Lung microvascular endothelial cell (primary cell): Measurements from ENCODE around the gene MVB12B. TPM values are rescaled to one million over a fixed set of nuclear protein-coding genes. Genes with fewer than 3 reads are reported as not detected.

Experiments
- DNase-seq, 2 donors: peaks; one replicate each; pipeline versions ENCODE4 v3.0.0 to v3.0.0-alpha.2; 2010; ENCODE audit warnings: low read depth in 2 of 2
- total RNA-seq: library from RNA; depleted of rRNA; stranded (reverse); fragments of >200 nt; gene quantifications from 2 replicates; pipeline ENCODE4 v1.2.1, GENCODE V29; 2014

MVB12B gene
- total RNA-seq, 1 donor from 2014 or later: 16.9 TPM

DNA sequence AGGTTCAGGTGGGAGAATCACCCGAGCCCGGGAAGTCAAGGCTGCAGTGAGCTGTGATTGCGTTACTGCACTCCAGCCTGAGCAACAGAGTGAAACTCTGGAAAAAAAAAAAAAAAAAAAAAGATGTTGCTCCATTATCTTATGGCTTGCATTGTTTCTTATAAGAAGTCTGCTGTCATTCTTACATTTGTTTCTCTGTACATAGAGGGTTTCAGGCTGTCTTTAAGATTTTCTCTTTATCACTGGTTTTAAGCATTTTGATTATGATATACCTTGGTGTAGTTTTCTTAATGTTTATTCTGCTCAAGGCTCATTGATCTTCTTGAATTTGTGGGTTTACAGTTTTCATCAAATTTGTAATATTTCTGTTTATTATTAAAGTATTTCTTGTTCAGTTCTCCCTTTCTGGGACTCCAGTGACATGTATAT is 35.2 kb downstream of the MVB12B start:
- no peak for DNase-seq

DNA sequence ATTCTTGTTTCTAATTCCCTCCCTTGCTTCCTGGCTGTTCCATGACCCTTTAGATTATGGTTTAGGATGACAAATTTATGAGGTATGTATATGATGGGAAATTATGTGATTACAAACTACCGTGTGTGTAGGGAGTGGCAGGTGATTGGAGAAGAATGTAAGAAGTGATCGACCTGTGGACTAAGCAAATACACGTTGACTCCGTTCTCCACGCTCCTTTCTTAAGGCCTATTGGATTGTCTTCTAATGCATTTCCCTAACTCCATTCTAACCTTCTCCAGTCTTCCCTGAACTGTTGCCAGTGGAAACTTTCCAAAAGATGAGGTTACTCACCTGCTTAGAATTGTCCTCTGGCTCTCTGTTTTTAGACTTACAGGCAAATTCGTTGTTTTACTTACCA is 36.6 kb downstream of the MVB12B start:
- DNase-seq: no peak

DNA sequence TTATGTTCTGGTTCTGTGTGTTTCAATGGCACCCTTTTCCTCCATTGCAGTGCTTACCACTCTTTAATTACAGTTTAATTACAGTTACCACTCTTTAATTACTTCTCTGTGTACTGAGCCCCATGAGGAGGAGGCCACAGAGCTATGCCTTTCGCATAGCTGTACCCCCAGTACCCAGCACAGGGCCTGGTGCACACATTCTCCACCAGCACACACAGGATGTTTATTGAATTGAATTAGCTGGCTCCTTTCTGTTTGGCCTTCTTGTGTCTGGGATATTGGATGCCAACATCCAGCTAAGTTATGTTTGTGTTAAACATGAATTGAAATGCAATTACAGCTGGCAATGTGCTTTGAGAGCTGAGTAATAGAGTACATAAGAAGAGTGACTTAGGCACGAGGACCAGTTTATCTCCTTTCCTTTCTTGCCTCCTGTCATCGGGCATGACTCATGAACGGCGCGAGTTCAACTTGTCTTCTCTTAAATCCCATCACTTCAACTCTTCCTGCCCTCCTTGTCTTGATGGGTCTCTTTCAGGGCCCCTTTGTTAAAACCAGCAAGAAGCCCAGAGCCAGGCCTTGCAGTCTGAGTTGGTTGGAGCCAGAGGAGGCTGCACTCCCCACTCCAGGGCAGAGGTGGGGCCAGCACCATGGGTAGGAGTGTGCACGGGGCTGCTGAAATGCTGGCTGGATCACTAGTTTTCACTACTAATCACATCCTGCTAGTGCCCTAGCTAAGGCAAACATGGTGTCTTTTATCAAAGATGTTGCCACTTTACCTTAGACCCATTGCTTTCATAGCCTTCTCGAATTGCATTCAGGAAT is 37.4 kb downstream of the MVB12B start:
- peak in 1 of 2 donors; percentile 46 for DNase-seq

DNA sequence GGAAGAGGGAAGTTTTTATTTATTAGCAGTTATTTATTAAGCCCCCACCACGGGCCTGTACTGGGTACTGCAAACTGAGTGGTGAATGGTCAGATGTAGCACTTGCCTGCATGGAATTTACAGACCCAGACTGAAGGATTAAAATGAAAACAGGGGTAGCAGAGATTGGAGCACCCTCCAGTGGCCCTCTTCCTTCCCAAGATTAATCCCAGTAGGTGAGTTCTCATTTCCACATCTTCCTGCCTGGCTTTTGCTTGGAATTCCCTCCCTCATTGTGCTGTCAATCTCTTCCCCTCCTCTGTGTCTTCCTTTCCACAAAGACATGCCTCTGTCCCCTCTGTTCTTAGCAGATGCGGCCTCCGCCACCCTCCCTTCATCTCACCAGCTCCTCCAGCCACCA is 39.2 kb downstream of the MVB12B start:
- no peak for DNase-seq

DNA sequence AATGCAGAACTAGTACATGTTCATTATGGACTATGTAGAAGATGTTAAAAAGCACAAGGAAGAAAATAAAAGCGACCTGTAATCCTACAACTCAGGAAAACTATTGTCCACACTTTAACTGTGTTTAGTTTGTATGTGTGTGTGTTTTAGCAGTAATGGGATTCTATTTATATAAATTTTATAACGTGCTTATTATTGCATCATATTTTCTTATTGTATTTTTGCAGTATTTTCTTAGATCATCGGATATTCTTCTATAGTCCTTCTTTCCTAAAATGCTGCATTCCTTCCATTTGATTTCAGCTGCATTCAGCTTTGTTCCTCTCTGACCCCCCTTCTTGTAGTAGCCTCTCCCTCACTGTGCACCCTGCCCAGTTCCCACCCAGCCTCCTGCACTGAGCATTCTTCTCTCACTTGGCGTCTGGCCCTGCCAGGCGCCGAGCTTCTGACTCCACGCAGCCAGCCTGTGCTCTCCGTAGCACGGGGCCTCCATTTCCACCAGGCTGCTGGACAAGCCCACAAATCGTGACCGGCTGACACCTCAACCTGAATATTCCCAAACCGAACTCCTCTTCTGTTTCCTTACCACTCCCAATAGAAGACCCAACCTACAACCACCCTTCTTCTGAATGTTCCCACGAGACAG is 39.9 kb downstream of the MVB12B start:
- peak in 1 of 2 donors; percentile 47 for DNase-seq

DNA sequence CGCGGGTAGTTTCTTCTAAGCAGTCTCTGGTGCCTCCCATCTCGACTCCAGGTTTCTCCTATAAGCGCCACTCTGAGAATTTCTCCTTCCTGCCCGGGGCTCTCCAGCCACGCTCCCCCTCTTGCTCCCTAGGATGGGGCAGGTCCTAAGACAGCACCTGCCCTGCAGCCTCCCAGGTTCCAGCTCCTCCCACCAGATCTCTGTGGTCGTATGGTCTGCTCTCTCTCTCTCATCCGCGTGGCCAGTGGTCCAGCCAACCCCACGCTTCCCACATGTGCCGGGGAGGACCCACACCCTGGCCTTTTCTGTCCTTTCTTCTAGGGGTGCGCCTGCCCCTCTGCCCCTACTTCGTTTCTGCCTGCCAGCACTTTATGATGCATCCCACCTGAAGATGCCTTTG is 40.5 kb downstream of the MVB12B start:
- DNase-seq: no peak

DNA sequence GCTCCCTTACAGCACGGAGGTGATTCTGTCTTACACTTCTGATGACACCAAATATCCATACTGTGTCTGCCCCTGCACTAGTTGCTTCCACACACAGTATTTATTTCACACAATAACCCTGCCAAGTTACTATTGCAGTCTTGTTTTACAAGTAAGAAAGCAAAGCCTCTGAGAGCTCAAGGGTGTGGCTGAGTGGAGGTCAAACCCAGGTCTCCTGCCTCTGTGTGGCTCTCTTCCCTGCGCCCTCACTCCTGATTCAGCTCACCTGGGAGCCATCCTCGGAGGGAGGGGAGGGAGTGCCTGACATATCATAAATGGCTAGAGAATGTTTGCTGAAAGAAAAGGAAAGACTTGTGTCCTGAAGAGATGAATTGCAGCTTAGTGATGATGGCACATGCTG is 41.0 kb downstream of the MVB12B start:
- no peak for DNase-seq

DNA sequence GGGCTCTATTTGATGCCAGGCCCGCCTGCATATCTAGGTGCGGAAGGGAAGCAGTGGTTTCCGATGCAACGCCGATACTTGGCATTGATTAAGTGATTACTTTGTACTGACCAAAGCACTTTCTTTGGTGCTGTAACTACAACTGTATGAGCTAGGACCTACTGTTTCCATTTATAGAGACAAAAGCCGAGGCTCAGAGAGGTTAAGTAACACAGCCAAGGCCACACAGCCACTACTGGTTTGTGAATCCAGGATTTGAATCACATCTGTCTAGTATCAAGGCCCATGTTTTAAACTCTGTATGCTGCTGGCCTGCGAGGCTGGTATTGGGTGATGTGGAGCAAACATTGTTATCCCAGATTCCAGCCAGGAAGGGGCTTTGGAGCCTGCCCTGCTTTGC is 41.4 kb downstream of the MVB12B start:
- no peak for DNase-seq

DNA sequence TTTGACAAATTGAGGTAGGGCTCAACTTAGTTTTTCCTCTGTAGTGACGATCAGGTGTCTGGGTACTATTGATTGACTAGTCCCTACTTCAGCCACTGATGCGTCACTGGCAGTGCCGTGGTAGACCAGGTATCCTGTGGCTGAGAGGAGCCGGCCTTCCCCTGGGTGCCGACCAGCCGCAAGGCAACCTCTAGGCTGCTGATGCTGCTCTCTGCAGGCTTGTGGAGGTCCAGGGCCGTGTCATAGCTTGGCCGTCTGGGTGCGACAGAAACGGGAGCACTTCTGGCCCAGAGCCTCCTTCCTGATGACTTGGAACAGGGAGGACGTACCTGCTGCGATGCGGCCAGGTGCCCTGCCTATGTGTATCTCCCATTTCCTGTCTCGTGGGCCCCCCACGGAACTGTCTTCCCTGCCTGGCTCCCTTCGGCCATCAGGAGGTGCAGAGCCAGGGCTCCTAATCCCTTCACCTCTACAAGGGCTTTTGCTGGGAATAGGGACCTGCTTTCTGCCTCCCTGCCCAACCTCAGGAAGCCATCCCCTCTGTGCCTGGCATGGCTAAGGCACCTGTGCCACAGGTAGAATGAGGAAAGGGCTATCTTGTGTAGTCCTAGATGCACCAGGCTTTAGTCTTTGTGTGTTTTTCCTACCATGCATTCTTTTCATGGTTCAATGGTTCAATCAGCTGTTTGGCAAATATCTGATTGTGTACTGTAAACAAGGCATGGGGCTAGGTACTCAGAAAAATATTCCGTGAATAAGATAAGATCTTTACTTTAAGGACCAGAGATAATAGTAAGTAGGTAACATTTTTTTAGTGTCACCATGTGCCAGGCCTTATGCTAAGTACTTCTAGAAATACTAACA is 44.6 kb downstream of the MVB12B start:
- DNase-seq: no peak

DNA sequence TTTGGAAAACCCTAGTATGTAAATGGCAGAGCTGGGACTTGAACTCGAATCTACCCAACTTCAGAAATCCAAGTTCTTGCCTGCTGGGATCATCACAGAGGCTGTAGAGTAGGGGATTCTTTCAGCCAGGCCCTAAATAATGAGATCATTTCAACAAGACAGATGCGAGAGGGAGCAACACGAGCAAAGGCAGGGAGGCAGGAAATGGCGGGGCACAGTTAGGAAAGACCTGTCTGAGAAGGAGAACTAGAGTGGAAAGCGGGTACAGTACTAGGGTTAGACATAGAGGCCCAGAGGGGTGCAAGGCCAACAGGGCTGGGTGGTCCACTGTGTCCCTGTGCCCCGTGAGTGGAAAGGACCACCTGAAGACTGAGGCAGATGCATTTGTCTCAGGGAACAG is 46.1 kb downstream of the MVB12B start:
- peak in 1 of 2 donors; percentile 31 for DNase-seq

DNA sequence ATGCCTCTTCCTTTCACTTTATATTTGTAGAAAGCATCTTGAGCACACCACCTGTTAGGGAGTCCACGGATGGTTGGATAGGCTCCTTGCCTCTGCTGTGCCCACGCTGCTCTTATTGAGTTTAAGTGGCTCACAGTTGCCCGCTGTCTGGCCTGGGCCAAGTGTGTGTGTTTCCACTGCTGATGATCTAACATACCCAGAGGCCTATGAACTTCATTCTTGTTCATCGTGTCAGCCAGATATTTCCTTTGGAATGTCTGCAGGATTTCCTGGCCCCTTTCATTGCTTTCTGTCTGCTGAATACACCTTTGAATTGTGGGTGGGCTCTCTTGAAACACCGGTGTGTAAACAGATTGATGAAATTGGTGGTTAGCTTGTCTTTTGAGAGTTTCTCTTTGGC is 46.6 kb downstream of the MVB12B start:
- DNase-seq: peak; percentile 63 to 75

DNA sequence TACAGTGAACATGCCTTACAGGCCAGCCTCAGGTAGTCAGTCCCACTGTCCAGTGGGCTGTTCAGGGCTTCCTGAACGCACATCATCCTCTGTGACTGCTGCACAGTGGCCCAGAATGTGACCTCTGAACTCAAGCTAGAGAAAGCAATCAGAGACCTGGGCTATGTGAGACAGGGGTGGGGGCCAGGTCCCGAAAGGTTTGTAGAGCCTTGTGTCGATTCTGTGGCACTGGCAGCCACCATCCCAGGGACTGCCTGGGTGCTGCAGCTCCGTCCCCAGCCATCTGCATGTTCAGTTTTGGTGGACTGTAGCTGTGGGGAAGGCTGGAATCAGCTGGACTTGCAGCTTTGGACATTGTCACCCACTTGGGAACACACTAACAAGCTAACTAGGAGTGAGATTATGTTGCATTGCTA is 47.7 kb downstream of the MVB12B start:
- no peak for DNase-seq

DNA sequence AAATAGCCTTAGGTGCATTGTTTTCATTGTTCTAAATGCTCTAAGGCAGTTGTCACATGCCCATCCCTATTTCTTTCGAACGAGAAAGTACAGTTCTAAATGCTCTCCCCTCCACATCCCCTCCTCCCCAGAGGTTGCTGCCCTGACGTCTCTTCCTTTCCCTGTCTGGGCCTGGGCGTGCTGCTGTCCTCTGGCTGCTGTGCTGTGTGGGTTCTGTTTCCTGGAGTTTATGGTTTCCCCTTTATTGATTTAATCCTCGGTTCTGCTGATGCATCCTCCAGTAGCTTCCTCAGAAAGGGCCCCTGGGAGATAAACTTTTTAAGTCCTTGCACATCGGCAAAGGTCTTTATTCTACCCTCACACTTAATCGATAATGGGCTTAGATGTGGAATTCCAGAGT is 48.8 kb downstream of the MVB12B start:
- DNase-seq: peak; percentile 58 to 73

DNA sequence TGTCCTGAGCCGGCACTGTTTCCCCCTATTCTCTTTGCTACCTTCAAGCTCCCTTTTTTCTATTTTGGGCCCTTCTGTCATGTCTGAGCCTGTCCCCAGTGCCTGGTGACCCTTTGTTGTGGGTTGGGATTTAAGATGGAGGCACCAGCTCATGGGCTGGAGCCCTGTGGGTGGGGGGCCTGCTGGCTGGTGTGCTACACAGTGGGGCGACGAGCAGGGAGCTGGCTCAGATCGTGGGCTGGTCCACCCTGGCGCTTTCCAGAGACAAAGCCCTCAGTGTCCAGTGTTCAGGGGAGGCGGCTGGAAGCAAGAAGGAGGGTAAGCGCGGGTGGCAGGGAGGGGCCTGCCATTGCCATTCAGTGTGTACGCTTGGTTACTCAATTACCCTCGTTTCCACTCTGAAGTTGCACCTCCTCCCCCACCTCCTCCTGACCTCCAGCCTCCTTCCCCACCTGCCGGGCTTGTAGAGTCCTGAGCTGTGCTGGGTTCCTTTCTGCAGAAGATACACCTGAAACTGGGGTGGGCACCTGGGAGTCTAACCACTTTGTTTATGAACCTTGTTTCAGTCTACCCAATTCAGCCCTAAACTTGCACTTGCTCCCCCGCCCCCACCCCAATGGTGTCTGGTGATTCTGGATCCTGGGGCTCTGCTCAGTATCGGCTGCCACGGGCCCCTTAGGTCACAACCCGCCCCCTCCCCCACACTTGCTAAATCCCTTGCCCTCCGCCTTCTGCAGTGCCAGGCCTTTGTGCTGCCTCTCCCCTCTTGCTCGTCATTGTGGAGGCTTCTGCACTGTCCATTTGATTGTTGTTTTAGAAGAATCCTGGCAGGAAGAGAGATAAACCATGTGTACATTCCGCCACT is 49.9 kb downstream of the MVB12B start:
- peak in 1 of 2 donors; percentile 37 for DNase-seq

DNA sequence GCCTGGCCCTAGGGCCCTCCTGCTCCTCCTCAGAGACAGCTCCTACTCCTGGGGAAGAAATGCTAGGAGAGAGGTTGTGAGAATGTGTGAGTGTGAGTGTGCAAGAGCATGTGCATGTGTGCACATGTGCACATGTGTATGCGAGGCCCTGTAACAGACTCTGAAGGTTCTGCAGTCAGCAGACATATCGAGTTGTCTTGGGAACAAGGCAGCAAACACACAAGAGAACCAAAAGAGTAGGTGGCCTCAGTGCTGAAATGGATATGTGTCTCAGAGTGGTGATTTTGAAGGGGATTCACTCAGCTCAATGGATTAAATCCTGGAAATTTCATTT is 50.5 kb downstream of the MVB12B start:
- DNase-seq: no peak

DNA sequence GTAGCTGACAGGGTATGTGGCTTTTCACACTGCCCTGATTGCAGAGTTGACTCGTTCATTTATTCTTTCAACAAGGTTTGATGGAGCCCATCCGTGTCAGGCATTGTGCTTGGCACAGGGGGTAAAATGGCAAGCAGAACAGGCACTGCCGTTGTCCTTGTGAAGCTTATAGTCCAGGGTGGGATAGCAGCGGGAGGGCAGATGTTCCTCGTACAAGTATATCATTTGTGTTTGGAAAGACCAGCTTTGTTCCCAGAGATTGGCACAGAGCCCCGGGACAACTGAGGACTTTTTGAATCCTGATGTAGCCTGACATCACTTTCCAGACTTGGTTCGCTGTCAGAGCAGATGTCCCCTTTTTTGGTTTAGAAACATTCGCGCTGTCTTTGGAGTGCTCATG is 50.9 kb downstream of the MVB12B start:
- DNase-seq: no peak

DNA sequence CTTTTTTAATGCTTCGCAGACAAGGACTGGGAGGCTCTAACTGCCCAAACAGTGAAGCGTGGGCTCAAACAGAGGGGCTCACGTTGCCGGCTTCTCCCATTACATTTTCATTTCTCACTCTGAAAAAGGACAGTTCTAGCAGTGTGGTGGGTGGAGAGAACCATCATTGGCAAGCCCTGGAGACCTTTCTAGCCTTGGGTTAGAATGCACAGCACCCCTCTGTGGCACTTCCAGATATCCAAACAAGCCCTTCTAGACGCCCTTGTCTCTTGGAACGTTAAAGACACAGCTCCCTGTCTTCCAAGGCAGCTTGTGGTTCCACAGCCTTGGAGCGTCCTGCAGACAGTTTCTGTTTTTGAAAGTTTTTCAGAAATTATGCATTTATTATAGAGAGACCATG is 52.1 kb downstream of the MVB12B start:
- DNase-seq: no peak

DNA sequence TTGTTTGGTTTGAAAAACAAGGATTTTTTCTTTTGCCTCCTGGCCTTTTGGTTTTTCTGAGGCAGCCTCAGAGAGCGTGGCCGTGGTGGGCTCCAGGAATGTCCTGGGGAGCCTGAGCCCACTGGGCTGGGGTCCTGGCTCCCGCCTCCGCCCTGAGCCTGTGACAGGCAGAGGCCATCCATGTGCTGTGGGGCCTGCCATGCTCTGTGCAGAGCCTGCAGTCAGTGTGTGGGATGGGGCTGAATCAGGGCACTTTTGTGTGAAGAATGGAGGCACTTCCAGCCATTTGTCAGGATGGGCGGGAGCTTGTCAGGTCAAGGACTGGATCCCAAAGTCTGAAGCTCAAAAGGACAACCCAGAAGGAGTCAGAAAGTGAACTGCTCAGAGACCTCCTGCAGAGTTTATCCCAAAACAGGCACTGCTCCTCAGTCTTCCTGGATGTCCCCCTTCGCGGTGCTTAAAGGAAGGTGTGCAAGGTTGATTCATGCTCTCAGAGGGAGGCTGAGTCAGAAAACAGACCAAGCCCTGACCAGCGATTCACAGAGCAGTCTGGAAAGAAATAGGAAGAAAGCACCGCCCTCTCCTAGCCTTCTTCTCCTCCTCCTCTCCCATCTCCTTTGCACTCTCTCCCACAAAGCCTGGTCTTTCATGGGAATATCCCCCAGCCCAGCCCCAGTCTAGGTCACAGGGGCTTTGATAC is 53.2 kb downstream of the MVB12B start:
- no peak for DNase-seq

DNA sequence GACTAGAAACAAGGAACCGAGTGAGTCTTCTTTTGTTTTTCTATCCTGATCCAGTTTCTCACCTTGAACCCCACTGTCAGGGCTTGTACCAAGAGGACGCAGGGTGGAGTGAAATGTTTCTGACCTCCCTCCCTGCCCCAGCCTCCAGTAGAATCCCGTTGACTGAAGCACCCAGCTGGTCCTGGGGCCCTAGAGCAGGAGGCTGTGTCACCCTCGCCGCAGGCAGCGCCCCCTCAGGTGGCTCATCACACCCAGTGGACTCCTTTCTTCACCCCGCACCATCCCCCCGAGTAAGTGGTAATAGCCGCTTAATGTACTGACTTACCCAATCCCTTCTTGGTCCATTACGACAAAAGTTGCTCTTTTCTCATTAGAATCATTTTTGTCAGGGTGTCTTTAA is 53.8 kb downstream of the MVB12B start:
- DNase-seq: no peak

DNA sequence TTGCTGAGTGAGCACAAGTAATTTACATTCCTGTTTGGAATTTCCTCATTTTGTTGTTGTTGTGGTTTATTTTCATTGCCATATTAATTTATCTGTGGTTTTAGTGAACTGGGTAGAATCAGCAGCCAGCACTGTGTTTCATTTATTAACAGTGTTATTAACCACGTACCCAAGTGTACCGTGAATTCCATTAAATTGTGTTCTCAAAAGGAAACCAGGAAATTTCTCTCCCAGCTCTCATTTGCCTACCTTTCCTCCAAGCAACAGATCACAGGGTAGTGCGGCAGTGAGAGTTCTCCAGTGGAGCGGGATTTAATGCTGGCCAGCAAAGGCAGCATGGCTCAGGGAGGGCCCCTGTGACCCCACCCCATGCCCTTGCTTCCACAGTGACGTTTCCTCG is 54.6 kb downstream of the MVB12B start:
- DNase-seq: no peak
